GM19043 (cell line): ENCODE data around the gene PRELP.

ENCODE experiments used
- ATAC-seq: cut with Tn5 transposase; IDR thresholded peaks from one replicate; pipeline ENCODE4 v1.9.1; 2021; ENCODE audit warnings: low read depth; ENCODE audit not compliant: unreplicated experiment

Gene PRELP

GRCh38 chr1:203476216-203476814 is 709 bp downstream of the PRELP start:
- ATAC-seq = no peak

DNA sequence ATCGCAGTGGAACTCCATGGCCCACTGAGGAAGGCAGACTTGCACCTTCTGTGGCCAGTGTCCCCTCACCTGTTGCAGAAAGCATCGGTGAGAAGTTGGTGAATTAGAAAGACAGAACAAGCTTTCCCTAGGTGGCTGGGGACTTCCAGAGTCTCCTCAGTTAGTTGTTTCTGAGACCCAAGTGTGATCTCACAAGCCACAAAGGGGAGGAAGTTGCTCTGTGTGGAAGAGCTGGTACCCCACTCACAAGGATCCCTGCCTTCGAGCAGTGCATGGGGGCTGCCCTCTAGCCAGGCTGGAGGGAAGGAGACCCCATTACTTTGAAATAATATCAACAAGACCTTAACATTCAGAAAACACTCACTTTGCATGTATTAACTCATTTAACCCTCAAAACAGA is 2.1 kb downstream of the PRELP start:
- ATAC-seq = no peak

GRCh38 chr1:203478231-203478630 is 2.6 kb downstream of the PRELP start:
- ATAC-seq = no peak

- ATAC-seq = no peak
Measured at GRCh38 chr1:203478986-203479385, 3.4 kb downstream of the PRELP start.

DNA sequence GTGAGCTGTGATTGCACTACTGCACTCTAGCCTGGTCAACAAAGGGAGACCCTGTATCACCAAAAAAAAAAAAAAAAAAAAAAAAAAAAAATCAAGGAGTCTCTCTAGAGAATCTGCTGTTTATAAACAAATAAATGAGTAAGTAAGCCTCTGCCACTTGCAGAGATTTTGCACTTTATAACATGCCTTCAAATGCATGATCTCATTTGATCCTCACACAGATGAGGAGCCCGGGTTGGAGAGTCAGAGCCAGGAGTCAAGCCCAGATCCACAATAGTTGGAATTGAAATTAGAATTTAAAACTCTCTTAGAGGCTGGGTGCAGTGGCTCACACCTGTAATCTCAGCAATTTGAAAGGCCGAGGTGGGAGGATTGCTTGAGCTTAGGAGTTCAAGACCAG is 4.0 kb downstream of the PRELP start:
- ATAC-seq = no peak

DNA sequence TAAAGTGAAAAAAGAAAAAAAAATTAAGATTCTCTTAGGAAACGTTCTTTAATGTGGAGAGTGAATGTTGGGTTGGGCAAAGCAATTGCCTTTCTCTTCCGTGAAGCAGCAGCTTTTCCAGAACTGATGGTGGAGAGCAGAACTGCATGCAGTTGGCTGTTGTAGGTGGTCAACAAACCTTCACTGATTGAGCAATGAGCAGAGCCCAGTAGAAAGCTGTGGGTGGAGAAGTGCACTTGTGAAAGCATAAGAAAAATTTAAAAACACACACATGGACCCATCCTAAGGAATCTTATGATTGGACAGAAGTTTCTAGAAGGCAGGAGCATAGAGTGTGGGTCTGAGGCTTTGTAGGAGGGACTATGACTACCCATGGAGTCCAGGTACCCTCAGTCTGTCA is 4.5 kb downstream of the PRELP start:
- ATAC-seq = no peak

DNA sequence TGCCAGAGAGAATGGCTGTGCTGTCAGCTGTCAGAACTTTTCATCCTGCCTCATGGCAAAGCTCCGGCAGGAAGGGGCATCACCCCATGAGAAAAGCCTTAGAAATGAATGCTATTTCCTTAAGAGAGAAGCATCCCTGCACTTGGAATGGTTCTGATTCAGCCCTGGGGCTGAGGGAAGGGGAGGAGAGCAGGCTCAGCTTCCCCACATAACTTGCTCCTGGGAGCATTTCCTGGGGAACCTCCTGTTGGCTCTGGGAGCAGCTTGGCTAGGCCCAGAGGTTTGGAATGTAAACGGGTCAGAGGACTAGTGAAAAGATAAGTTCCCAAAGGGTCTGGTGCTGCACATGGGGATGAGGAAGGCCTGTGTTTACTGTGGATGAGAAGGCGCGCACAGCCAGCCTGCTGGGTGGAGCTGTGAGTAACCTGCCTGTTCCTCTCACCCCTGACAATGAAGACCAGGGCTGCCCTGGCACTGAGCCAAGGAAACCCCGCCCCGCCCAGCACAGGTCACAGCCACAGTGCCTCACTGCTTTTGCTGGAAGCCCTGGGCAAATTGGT is 5.0 kb downstream of the PRELP start:
- no peak for ATAC-seq

- ATAC-seq = no peak
Measured at GRCh38 chr1:203481196-203481595, 5.6 kb downstream of the PRELP start.

GRCh38 chr1:203486618-203487370 is 11.2 kb downstream of the PRELP start:
- no peak for ATAC-seq

GRCh38 chr1:203488539-203488938 is 12.9 kb downstream of the PRELP start:
- no peak for ATAC-seq

- no peak for ATAC-seq
Measured at GRCh38 chr1:203490607-203491006, 15.0 kb downstream of the PRELP start.

GRCh38 chr1:203491664-203492063 is 16.1 kb downstream of the PRELP start:
- ATAC-seq = no peak

DNA sequence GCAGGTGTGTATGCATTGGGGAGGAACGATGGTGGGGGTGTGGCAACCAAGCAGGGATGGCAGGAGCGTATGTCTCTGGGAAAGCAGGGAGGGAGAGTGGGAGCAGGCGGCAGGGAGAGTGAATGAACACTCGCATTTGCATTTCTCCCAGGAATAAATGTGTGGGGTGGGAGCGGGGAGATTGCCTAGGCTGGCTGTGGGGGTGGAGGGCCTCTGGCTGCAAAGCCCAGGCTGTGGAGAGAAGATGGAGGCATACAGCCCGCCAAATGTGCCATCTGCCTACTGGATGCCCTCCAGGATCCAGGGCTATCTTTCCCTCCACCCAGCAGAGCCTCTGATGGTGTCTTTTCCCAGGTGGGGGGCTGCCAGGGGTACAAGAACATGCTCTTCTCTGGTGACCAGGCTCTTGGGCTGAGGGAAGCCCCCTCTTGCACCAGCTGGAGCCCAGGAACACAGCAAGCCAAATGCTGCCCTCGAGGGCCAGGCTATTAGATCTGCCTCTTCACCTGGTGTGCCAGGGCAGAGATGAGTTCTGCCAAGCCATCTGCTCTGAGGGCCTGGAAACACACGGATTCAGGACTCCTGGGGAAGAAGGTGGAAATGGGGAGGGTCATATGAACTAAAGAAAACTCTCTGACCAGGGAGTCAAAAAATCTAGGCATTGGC is 16.6 kb downstream of the PRELP start:
- no peak for ATAC-seq

DNA sequence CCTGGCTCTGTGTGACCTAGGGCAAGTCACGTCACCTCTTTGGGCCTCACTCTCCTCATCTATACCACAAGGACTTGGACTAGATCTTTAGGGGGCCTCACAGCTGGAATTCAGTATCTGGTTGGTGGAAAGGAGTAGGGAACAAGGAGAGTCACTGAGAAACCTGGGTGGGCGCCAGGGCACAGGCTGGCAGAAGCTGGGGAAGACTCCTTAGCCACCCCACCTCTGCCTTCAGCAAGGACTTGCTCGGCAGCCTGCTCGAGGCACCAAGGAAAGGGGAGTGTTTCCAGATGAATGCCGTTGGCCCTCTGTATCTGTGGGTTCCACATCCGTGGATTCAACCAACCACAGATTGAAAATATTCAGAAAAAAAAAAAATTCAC is 17.1 kb downstream of the PRELP start:
- ATAC-seq = no peak

GRCh38 chr1:203493901-203494300 is 18.3 kb downstream of the PRELP start, which contains the start of gene OPTC:
OPTC (plus strand) TSS chr1:203494153; CDS start chr1:203496006, 1,853 bp downstream.
- no peak for ATAC-seq

GRCh38 chr1:203495845-203496244 is 20.2 kb downstream of the PRELP start:
- ATAC-seq = no peak

DNA sequence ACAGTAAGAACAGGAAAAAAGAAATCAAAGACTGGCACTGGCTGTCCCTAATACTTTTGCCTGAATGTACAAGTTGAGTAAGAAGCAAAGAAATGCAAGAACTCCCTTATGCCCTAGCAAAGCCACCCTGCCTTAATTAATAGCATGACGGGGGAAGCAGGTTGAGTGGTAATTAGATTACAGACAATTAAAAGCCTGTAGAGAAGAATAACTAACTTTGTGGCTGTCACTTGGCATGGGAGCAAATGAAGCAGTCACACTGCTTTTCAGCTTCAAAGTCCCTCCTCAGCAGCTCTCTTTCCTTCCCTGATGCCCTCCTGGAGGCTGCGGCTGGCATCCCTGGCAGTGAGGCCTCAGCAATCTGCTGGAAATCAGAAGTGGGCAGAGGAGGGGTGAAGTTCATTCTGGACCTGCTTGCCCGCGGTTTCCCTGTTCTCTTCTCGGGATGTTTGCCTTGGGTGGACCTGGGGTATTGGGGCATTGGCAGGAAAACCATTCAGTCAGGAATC is 21.7 kb downstream of the PRELP start:
- no peak for ATAC-seq

- no peak for ATAC-seq
Measured at GRCh38 chr1:203499643-203500278, 24.2 kb downstream of the PRELP start.

GRCh38 chr1:203500279-203500678 is 24.7 kb downstream of the PRELP start:
- ATAC-seq = no peak

- ATAC-seq = no peak
Measured at GRCh38 chr1:203503836-203504235, 28.2 kb downstream of the PRELP start.
